Neural cell (in vitro differentiated cells): ENCODE data around the gene FXYD1. TPM values are rescaled to one million over a fixed set of nuclear protein-coding genes. Genes with fewer than 3 reads are reported as not detected.
"Not testable (repeated sequence)": the region's sequence is repeated elsewhere in the genome, so short reads cannot be mapped to it uniquely, and the experiment has no call there.

Experiments
- H2AFZ ChIP-seq: fragments of 200-600, 300-800 bp; sonication (generic), shearing (Covaris generic); 2 replicates; pipeline ENCODE4 v1.6.0; 2014; ENCODE audit warnings: low read depth, mild to moderate bottlenecking, antibody characterized with exemption, low read length, moderate library complexity
- H3F3A ChIP-seq: fragments of 200-600 bp; shearing (Covaris generic); 2 replicates; pipeline ENCODE4 v1.6.1; 2016; ENCODE audit warnings: mild to moderate bottlenecking, moderate library complexity, mixed read lengths, antibody characterized with exemption, low read length; ENCODE audit not compliant: insufficient read depth, poor library complexity, severe bottlenecking
- H3K27ac ChIP-seq: fragments of 200-600, 300-800 bp; sonication (generic), shearing (Covaris generic); 2 replicates; pipeline ENCODE4 v1.5.1; 2014; ENCODE audit warnings: mild to moderate bottlenecking, low read length, moderate library complexity
- H3K27me3 ChIP-seq: fragments of 300-800, 200-600 bp; sonication (generic), shearing (Covaris generic); 2 replicates; pipeline ENCODE4 v1.6.0; 2014; ENCODE audit warnings: mild to moderate bottlenecking, low read depth, low read length, moderate library complexity; ENCODE audit not compliant: insufficient read depth
- H3K36me3 ChIP-seq: fragments of 300-800, 200-600 bp; sonication (generic), shearing (Covaris generic); 2 replicates; pipeline ENCODE4 v1.5.1; 2014; ENCODE audit warnings: mild to moderate bottlenecking, antibody characterized with exemption, low read length, moderate library complexity; ENCODE audit not compliant: insufficient read depth
- H3K4me2 ChIP-seq: fragments of 300-800, 200-600 bp; sonication (generic), shearing (Covaris generic); 2 replicates; pipeline ENCODE4 v1.6.0; 2014; ENCODE audit warnings: mild to moderate bottlenecking, low read length
- H3K4me3 ChIP-seq: fragments of 300-800, 200-600 bp; sonication (generic), shearing (Covaris generic); 2 replicates; pipeline ENCODE4 v1.5.1; 2014; ENCODE audit warnings: mild to moderate bottlenecking, low read length, moderate library complexity
- H3K79me2 ChIP-seq: fragments of 200-600 bp; shearing (Covaris generic); replicated peaks from 2 replicates; pipeline ENCODE4 v1.6.0; 2014; ENCODE audit warnings: mild to moderate bottlenecking, low read length, moderate library complexity; ENCODE audit not compliant: insufficient read depth
- H3K9ac ChIP-seq: fragments of 300-800, 200-600 bp; sonication (generic), shearing (Covaris generic); 2 replicates; pipeline ENCODE4 v1.6.1; 2016; ENCODE audit warnings: mild to moderate bottlenecking, low read length, mixed read lengths
- H3K9me2 ChIP-seq: fragments of 200-600 bp; shearing (Covaris generic); 2 replicates; pipeline ENCODE4 v1.6.1; 2016; ENCODE audit warnings: mild to moderate bottlenecking, low read length, mixed read lengths; ENCODE audit not compliant: insufficient read depth
- H3K9me3 ChIP-seq: fragments of 200-600, 300-800 bp; sonication (generic), shearing (Covaris generic); 2 replicates; pipeline ENCODE4 v1.6.1; 2016; ENCODE audit warnings: mild to moderate bottlenecking, mixed run types, low read length, moderate library complexity, mixed read lengths
- H4K20me1 ChIP-seq: fragments of 200-600 bp; shearing (Covaris generic); 2 replicates; pipeline ENCODE4 v1.6.1; 2016; ENCODE audit warnings: mild to moderate bottlenecking, mixed run types; ENCODE audit not compliant: insufficient read depth
- EP300 ChIP-seq: fragments of 450-650 bp; conservative IDR thresholded peaks from 2 replicates; pipeline ENCODE4 v1.6.1; 2014; ENCODE audit warnings: antibody characterized with exemption, mild to moderate bottlenecking, moderate library complexity; ENCODE audit not compliant: poor library complexity, severe bottlenecking
- EZH2 ChIP-seq: fragments of 200-600, 300-800 bp; shearing (Covaris generic), sonication (generic); IDR thresholded peaks from 2 replicates; pipeline ENCODE4 v1.6.1; 2014; ENCODE audit warnings: antibody characterized with exemption, low read length, borderline replicate concordance, mild to moderate bottlenecking; ENCODE audit not compliant: insufficient read depth, poor library complexity, severe bottlenecking
- MXI1 ChIP-seq: fragments of 450-650 bp; conservative IDR thresholded peaks from 2 replicates; pipeline ENCODE4 v1.6.1; 2014; ENCODE audit warnings: antibody characterized with exemption, mild to moderate bottlenecking; ENCODE audit not compliant: poor library complexity, severe bottlenecking
- POLR2AphosphoS5 ChIP-seq: IDR thresholded peaks from 2 replicates; pipeline ENCODE4 v1.6.1; 2012
- RAD21 ChIP-seq: fragments of 450-650 bp; conservative IDR thresholded peaks from 2 replicates; pipeline ENCODE4 v1.6.1; 2014; ENCODE audit warnings: antibody characterized with exemption, mild to moderate bottlenecking, moderate library complexity
- SMC3 ChIP-seq: fragments of 450-650 bp; conservative IDR thresholded peaks from 2 replicates; pipeline ENCODE4 v1.6.1; 2014; ENCODE audit warnings: antibody characterized with exemption, mild to moderate bottlenecking, moderate library complexity; ENCODE audit not compliant: poor library complexity
- TAF1 ChIP-seq: IDR thresholded peaks from 2 replicates; pipeline ENCODE4 v1.6.1; 2012; ENCODE audit warnings: low read depth
- polyA plus RNA-seq: library from polyadenylated mRNA; depleted of rRNA; stranded (reverse); fragments of >200 nt; gene quantifications from 2 replicates; pipeline ENCODE4 v1.2.3, GENCODE V29; 2014
- TF ChIP-seq, protein P1 (sequence below): IDR thresholded peaks from 2 replicates; pipeline ENCODE4 v1.6.1; 2012; ENCODE audit warnings: borderline replicate concordance
- TF ChIP-seq, protein P2 (sequence below): fragments of 450-650 bp; IDR thresholded peaks from 2 replicates; pipeline ENCODE4 v1.5.1; 2014; ENCODE audit warnings: antibody characterized with exemption, mild to moderate bottlenecking, moderate library complexity; ENCODE audit not compliant: poor library complexity, severe bottlenecking

Gene FXYD1
- polyA plus RNA-seq, 1 donor from 2014 or later, result not detected

DNA sequence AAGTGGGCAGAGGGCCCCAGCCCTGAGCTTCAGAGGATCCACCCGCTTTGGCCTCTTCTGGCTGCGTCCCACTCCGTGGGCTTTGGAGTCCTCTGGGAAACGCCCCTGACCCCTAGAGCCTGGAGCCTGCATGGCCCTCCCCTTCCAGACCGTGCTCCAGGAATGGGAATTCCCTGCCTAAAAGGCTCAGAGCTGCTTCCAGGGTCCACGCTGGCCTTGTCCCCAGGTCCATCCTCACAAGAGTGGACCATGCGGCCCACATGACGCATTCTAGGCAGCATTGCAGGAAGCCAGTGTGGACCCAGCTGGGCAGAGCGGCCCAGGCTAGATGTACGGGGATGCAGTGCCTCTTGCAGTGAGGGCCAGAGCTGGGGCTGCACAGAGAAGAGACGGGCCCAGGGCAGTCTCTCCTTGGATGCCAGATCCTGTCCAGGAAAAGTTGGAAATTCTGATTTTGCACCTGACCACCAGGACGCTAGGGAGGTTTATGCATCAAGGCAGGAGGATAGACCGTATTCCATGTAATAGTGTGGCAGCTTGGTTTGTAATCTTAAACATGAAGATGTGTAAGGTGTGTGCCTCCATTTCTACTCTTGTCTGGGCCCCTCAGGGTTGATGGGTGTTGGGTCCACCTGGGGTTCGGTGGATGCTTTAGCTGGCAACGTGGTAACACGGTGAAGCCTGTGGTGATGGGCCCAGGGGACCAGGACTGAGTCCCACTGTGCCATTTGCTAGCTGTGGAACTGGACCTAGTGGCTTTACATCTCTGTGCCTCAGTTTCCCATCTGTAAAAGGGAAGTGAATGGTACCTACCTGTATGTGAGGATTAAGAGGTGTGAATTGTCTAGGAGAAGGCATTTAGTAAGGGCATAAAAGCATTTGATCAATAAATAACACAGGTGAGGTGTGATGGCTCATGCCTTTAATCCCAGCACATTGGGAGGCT, 37.8 kb upstream of the FXYD1 start:
- no peak overlapping the region for H2AFZ ChIP-seq
- no peak overlapping the region for H3K27ac ChIP-seq
- H4K20me1 ChIP-seq, result no peaks in the 10 kb centered on the region

DNA sequence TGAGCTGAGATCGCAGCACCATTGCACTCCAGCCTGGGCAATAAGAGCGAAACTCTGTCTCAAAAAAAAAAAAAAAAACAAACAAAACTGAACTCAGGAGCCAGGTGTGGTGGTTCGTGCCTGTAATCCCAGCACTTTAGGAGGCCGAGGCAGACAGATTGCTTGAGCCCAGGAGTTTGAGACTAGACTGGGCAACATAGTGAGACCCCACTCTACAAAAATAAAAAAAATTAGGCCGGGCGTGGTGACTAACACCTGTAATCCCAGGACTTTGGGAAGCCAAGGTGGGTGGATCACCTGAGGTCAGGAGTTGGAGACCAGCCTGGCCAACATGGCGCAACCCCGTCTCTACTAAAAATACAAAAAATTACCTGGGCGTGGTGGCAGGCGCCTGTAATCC, 36.7 kb upstream of the FXYD1 start:
- H3F3A ChIP-seq, H3K79me2 ChIP-seq, H3K36me3 ChIP-seq, H3K4me3 ChIP-seq, H3K9me2 ChIP-seq, H2AFZ ChIP-seq, H3K4me2 ChIP-seq, H3K27me3 ChIP-seq, H4K20me1 ChIP-seq, H3K9ac ChIP-seq, H3K9me3 ChIP-seq, H3K27ac ChIP-seq: not testable (repeated sequence)

More for the DNA sequence above, 37.8 kb upstream of the FXYD1 start:
- H3K79me2 ChIP-seq, result no peaks in the 10 kb centered on the region
- H3K4me3 ChIP-seq, result no peak overlapping the region
- no peaks in the 10 kb centered on the region for H3K9me2 ChIP-seq
- H3K27me3 ChIP-seq, result no peaks in the 10 kb centered on the region
- TF ChIP-seq, protein P1, sequence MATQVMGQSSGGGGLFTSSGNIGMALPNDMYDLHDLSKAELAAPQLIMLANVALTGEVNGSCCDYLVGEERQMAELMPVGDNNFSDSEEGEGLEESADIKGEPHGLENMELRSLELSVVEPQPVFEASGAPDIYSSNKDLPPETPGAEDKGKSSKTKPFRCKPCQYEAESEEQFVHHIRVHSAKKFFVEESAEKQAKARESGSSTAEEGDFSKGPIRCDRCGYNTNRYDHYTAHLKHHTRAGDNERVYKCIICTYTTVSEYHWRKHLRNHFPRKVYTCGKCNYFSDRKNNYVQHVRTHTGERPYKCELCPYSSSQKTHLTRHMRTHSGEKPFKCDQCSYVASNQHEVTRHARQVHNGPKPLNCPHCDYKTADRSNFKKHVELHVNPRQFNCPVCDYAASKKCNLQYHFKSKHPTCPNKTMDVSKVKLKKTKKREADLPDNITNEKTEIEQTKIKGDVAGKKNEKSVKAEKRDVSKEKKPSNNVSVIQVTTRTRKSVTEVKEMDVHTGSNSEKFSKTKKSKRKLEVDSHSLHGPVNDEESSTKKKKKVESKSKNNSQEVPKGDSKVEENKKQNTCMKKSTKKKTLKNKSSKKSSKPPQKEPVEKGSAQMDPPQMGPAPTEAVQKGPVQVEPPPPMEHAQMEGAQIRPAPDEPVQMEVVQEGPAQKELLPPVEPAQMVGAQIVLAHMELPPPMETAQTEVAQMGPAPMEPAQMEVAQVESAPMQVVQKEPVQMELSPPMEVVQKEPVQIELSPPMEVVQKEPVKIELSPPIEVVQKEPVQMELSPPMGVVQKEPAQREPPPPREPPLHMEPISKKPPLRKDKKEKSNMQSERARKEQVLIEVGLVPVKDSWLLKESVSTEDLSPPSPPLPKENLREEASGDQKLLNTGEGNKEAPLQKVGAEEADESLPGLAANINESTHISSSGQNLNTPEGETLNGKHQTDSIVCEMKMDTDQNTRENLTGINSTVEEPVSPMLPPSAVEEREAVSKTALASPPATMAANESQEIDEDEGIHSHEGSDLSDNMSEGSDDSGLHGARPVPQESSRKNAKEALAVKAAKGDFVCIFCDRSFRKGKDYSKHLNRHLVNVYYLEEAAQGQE, result no peak
- no peak for TF ChIP-seq TAF1
- TF ChIP-seq, protein P2, sequence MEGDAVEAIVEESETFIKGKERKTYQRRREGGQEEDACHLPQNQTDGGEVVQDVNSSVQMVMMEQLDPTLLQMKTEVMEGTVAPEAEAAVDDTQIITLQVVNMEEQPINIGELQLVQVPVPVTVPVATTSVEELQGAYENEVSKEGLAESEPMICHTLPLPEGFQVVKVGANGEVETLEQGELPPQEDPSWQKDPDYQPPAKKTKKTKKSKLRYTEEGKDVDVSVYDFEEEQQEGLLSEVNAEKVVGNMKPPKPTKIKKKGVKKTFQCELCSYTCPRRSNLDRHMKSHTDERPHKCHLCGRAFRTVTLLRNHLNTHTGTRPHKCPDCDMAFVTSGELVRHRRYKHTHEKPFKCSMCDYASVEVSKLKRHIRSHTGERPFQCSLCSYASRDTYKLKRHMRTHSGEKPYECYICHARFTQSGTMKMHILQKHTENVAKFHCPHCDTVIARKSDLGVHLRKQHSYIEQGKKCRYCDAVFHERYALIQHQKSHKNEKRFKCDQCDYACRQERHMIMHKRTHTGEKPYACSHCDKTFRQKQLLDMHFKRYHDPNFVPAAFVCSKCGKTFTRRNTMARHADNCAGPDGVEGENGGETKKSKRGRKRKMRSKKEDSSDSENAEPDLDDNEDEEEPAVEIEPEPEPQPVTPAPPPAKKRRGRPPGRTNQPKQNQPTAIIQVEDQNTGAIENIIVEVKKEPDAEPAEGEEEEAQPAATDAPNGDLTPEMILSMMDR, result no peak
- TF ChIP-seq EZH2, result no peak
- no peak for TF ChIP-seq EP300
- TF ChIP-seq RAD21, result no peak
- no peak for TF ChIP-seq SMC3
- TF ChIP-seq POLR2AphosphoS5, result no peak
- no peak for TF ChIP-seq MXI1
- H3K9ac ChIP-seq, result no peak overlapping the region
- H3K9me3 ChIP-seq, result no peaks in the 10 kb centered on the region
- H3F3A ChIP-seq, result no peaks in the 10 kb centered on the region
- no peaks in the 10 kb centered on the region for H3K36me3 ChIP-seq
- no peak overlapping the region for H3K4me2 ChIP-seq

DNA sequence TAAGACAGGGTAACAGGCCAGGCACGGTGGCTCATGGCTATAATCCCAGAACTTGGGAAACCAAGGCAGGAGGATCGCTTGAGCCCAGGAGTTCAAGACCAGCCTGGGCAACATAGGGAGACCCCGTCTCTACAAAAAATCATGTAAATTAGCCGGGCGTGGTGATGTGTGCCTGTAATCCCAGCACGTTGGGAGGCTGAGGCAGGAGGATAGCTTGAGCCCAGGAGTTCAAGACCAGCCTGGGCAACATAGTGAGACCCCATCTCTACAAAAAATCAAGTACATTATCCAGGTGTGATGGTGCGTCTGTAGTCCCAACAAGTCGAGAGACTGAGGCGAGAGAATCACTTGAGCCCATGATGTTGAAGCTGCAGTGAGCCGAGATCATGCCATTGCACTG, 35.0 kb upstream of the FXYD1 start:
- not testable (repeated sequence) for H2AFZ ChIP-seq, H3K9me3 ChIP-seq, H3K36me3 ChIP-seq, H3K79me2 ChIP-seq, H3K9ac ChIP-seq, H4K20me1 ChIP-seq, H3K27ac ChIP-seq, H3K4me2 ChIP-seq, H3K9me2 ChIP-seq, H3K27me3 ChIP-seq, H3K4me3 ChIP-seq, H3F3A ChIP-seq
